ENCODE results near the gene ADAM15.

ADAM15 gene

GRCh38 chr1:155050560-155051341, at the start of gene ADAM15:
Gene ADAM15, plus strand, starts transcription at chr1:155051316. Its CDS starts 71 bp downstream, at chr1:155051387.
- peak; percentile 94 for DNase-seq (ENCODE audit: low spot score)

- peak; percentile 32 for DNase-seq (ENCODE audit: low spot score)
Observed at GRCh38 chr1:155001425-155001674, 49.8 kb upstream of the ADAM15 start.

- peak; percentile 100 for DNase-seq (ENCODE audit: low spot score)
Observed at GRCh38 chr1:155001675-155002463, 49.2 kb upstream of the ADAM15 start.

GRCh38 chr1:155002464-155003226, 48.5 kb upstream of the ADAM15 start, which contains the start of gene ZBTB7B:
Gene ZBTB7B, plus strand, starts transcription at chr1:155002802. Its CDS starts 11,859 bp downstream, at chr1:155014661.
- peak; percentile 81 for DNase-seq (ENCODE audit: low spot score)

GRCh38 chr1:155003227-155003765, 47.8 kb upstream of the ADAM15 start:
- DNase-seq (ENCODE audit: low spot score): no peak

- peak; percentile 63 for DNase-seq (ENCODE audit: low spot score)
Observed at GRCh38 chr1:155003766-155004351, 47.3 kb upstream of the ADAM15 start.

- DNase-seq (ENCODE audit: low spot score): no peak
Observed at GRCh38 chr1:155004352-155005075, 46.6 kb upstream of the ADAM15 start.

- no peak for DNase-seq (ENCODE audit: low spot score)
Observed at GRCh38 chr1:155005076-155006011, 45.8 kb upstream of the ADAM15 start.

GRCh38 chr1:155006601-155007101, 44.5 kb upstream of the ADAM15 start:
- DNase-seq (ENCODE audit: low spot score): peak; percentile 49

GRCh38 chr1:155007251-155007828, 43.8 kb upstream of the ADAM15 start:
- no peak for DNase-seq (ENCODE audit: low spot score)

GRCh38 chr1:155008015-155008941, 42.8 kb upstream of the ADAM15 start:
- DNase-seq (ENCODE audit: low spot score): no peak

- DNase-seq (ENCODE audit: low spot score): no peak
Observed at GRCh38 chr1:155009221-155009711, 41.9 kb upstream of the ADAM15 start.

- DNase-seq (ENCODE audit: low spot score): no peak
Observed at GRCh38 chr1:155009742-155010141, 41.4 kb upstream of the ADAM15 start.

- DNase-seq (ENCODE audit: low spot score): no peak
Observed at GRCh38 chr1:155010211-155010918, 40.8 kb upstream of the ADAM15 start.

- DNase-seq (ENCODE audit: low spot score): no peak
Observed at GRCh38 chr1:155011004-155011416, 40.1 kb upstream of the ADAM15 start.

- DNase-seq (ENCODE audit: low spot score): no peak
Observed at GRCh38 chr1:155011437-155012025, 39.6 kb upstream of the ADAM15 start.

- DNase-seq (ENCODE audit: low spot score): no peak
Observed at GRCh38 chr1:155012026-155012546, 39.0 kb upstream of the ADAM15 start.

Data from hepatic stellate cell (primary cell).